ENCODE measurements around the gene GINS3.
"Not testable (repeated sequence)": the region's sequence is repeated elsewhere in the genome, so short reads cannot be mapped to it uniquely, and the experiment has no call there.

Gene GINS3

GRCh38 chr16:58393138-58393504 is 850 bp downstream of the GINS3 start:
- peak; percentile 38 for DNase-seq

GRCh38 chr16:58396897-58397296 is 4.6 kb downstream of the GINS3 start:
- not testable (repeated sequence) for DNase-seq

- peak; percentile 28 for DNase-seq
These were observed 7.7 kb downstream of the GINS3 start for GRCh38 chr16:58399718-58400633.

- DNase-seq = not testable (repeated sequence)
These were observed 9.0 kb downstream of the GINS3 start for GRCh38 chr16:58401305-58401704.

- DNase-seq = no peak
These were observed 10.5 kb downstream of the GINS3 start for GRCh38 chr16:58402796-58403195.

- DNase-seq = no peak
These were observed 17.2 kb downstream of the GINS3 start for GRCh38 chr16:58409316-58409973.

GRCh38 chr16:58411336-58411735 is 19.1 kb downstream of the GINS3 start:
- DNase-seq = no peak

GRCh38 chr16:58411736-58412614 is 19.7 kb downstream of the GINS3 start:
- DNase-seq = no peak

- not testable (repeated sequence) for DNase-seq
These were observed 20.3 kb downstream of the GINS3 start for GRCh38 chr16:58412615-58412970.

- DNase-seq = peak; percentile 7
These were observed 21.1 kb downstream of the GINS3 start for GRCh38 chr16:58413359-58413758.

- DNase-seq = no peak
These were observed 22.7 kb downstream of the GINS3 start for GRCh38 chr16:58415003-58415402.

GRCh38 chr16:58415961-58416360 is 23.7 kb downstream of the GINS3 start:
- DNase-seq = not testable (repeated sequence)

- DNase-seq = no peak
These were observed 24.8 kb downstream of the GINS3 start for GRCh38 chr16:58417035-58417434.

GRCh38 chr16:58417600-58417999 is 25.3 kb downstream of the GINS3 start:
- DNase-seq = peak; percentile 19

GRCh38 chr16:58418026-58418425 is 25.8 kb downstream of the GINS3 start:
- no peak for DNase-seq

GRCh38 chr16:58418601-58419000 is 26.3 kb downstream of the GINS3 start:
- DNase-seq = no peak

GRCh38 chr16:58419241-58419990 is 27.1 kb downstream of the GINS3 start:
- DNase-seq = peak; percentile 38

GRCh38 chr16:58421059-58421458 is 28.8 kb downstream of the GINS3 start:
- no peak for DNase-seq

- DNase-seq = no peak
These were observed 29.3 kb downstream of the GINS3 start for GRCh38 chr16:58421529-58421928.

GRCh38 chr16:58422809-58423208 is 30.5 kb downstream of the GINS3 start:
- peak; percentile 20 for DNase-seq

- DNase-seq = no peak
These were observed 33.0 kb downstream of the GINS3 start for GRCh38 chr16:58425245-58425644.

- no peak for DNase-seq
These were observed 33.7 kb downstream of the GINS3 start for GRCh38 chr16:58425756-58426494.
